HCT116 (cell line): ENCODE data around the gene RBM33. TPM values are rescaled to one million over a fixed set of nuclear protein-coding genes. Genes with fewer than 3 reads are reported as not detected.

ENCODE experiments used
- ATAC-seq: fragments of 200-7000 bp; cut with Tn5 transposase; 2 replicates; pipeline ENCODE4 v1.9.1; 2020; ENCODE audit warnings: mild to moderate bottlenecking, moderate library complexity
- BruUV-seq: library from RNA; stranded (reverse); fragments of 400-500 nt; replicated peaks from 2 replicates; lab custom pipeline; 2021; lab: Mats Ljungman, UMichigan
- CTCF ChIA-PET: fragments of 300-600 bp; sonication (Branson Sonifier 250); formaldehyde crosslinking; loops from one replicate; lab custom pipeline; 2021; ENCODE audit warnings: antibody characterized with exemption; lab: Charles Lee
- POLR2A ChIA-PET: fragments of 300-600, 350-600 bp; sonication (Branson Sonifier 250); formaldehyde crosslinking; loops from one replicate; lab custom pipeline; 2021; ENCODE audit warnings: antibody characterized with exemption; lab: Charles Lee
- RAD21 ChIA-PET, 2 experiments: fragments of 300-600 bp; sonication (Branson Sonifier 250); formaldehyde crosslinking; loops; one replicate each; lab custom pipeline; 2023; ENCODE audit warnings: low total read pairs in 2 of 2; ENCODE audit not compliant: uncharacterized antibody in 2 of 2, unreplicated experiment in 2 of 2, low non-redundant PET in 1 of 2; lab: Charles Lee
- DNase-seq: peaks from one replicate; pipeline ENCODE4 v3.0.0-alpha.2; 2010; ENCODE audit warnings: low read depth, low spot score
- H2AFZ ChIP-seq: fragments of 200-600 bp; shearing (Covaris generic), sonication (generic); 2 replicates; pipeline ENCODE4 v1.6.1; 2017; ENCODE audit warnings: low read depth, mixed run types, mixed read lengths, antibody characterized with exemption, low read length; ENCODE audit not compliant: poor library complexity, severe bottlenecking
- H3K27ac ChIP-seq: 2 replicates; pipeline ENCODE4 v1.5.1; 2012; ENCODE audit warnings: low read depth, low read length
- H3K27me3 ChIP-seq: fragments of 200-600 bp; sonication (generic); 2 replicates; pipeline ENCODE4 v1.6.1; 2016; ENCODE audit warnings: mixed run types, low read length, mixed read lengths; ENCODE audit not compliant: insufficient read depth
- H3K36me3 ChIP-seq, 2 experiments: fragments of 200-500 bp in 1 of 2; fragments of 200-600 bp in 1 of 2; sonication (Bioruptor generic) in 1 of 2; sonication (generic) in 1 of 2; 2 replicates each; pipeline versions ENCODE4 v1.5.1 to v1.6.1; 2014 to 2016; ENCODE audit warnings: low read length in 2 of 2, inconsistent platforms in 1 of 2, mixed read lengths in 1 of 2, mixed run types in 1 of 2; ENCODE audit not compliant: insufficient read depth in 2 of 2, control insufficient read depth in 1 of 2
- H3K4me1 ChIP-seq, 2 experiments: fragments of 200-600 bp in 1 of 2; sonication (generic) in 1 of 2; 2 replicates each; pipeline versions ENCODE4 v1.5.1 to v1.6.1; 2012 to 2017; ENCODE audit warnings: low read length in 2 of 2, inconsistent platforms in 1 of 2, mild to moderate bottlenecking in 1 of 2, mixed read lengths in 1 of 2, mixed run types in 1 of 2, moderate library complexity in 1 of 2; ENCODE audit not compliant: insufficient read depth in 2 of 2, control insufficient read depth in 1 of 2
- H3K4me2 ChIP-seq: fragments of 200-600 bp; sonication (generic); 2 replicates; pipeline ENCODE4 v1.6.1; 2017; ENCODE audit warnings: mixed run types, low read length, mixed read lengths
- H3K4me3 ChIP-seq, 2 experiments: fragments of 200-600 bp in 1 of 2; sonication (generic) in 1 of 2; replicated peaks in 1 of 2; 2 replicates each; pipeline ENCODE4 v1.5.1; 2011 to 2016; ENCODE audit warnings: low read length in 2 of 2, control low read depth in 1 of 2, low read depth in 1 of 2, mild to moderate bottlenecking in 1 of 2, mixed read lengths in 1 of 2, mixed run types in 1 of 2
- H3K79me2 ChIP-seq: fragments of 200-600 bp; sonication (generic); 2 replicates; pipeline ENCODE4 v1.6.1; 2017; ENCODE audit warnings: mild to moderate bottlenecking, mixed run types, low read length, moderate library complexity, mixed read lengths; ENCODE audit not compliant: insufficient read depth
- H3K9ac ChIP-seq: fragments of 200-600 bp; sonication (generic); 2 replicates; pipeline ENCODE4 v1.6.1; 2016; ENCODE audit warnings: low read length, mixed read lengths
- H3K9me2 ChIP-seq: fragments of 200-600 bp; sonication (generic), shearing (Covaris generic); 2 replicates; pipeline ENCODE4 v1.6.1; 2017; ENCODE audit warnings: mixed run types, mild to moderate bottlenecking, moderate library complexity; ENCODE audit not compliant: insufficient read depth
- H3K9me3 ChIP-seq, 2 experiments: fragments of 200-500 bp in 1 of 2; fragments of 200-600 bp in 1 of 2; sonication (Bioruptor generic) in 1 of 2; sonication (generic) in 1 of 2; 2 replicates each; pipeline ENCODE4 v1.6.1; 2014 to 2017; ENCODE audit warnings: low read length in 2 of 2, mixed read lengths in 2 of 2, inconsistent platforms in 1 of 2, low read depth in 1 of 2, mild to moderate bottlenecking in 1 of 2, mixed run types in 1 of 2, moderate library complexity in 1 of 2; ENCODE audit not compliant: control insufficient read depth in 1 of 2, insufficient read depth in 1 of 2
- H4K20me1 ChIP-seq: fragments of 200-600 bp; sonication (generic), shearing (Covaris generic); 2 replicates; pipeline ENCODE4 v1.6.1; 2017; ENCODE audit warnings: mixed run types, mild to moderate bottlenecking, moderate library complexity; ENCODE audit not compliant: insufficient read depth
- CEBPB ChIP-seq: IDR thresholded peaks from 2 replicates; pipeline ENCODE4 v1.6.1; 2012; ENCODE audit warnings: low read depth
- ELF1 ChIP-seq: IDR thresholded peaks from 2 replicates; pipeline ENCODE4 v1.6.1; 2012; ENCODE audit warnings: low read depth, borderline replicate concordance
- EZH2phosphoT487 ChIP-seq: fragments of 200-600 bp; IDR thresholded peaks from 2 replicates; pipeline ENCODE4 v1.6.1; 2018; ENCODE audit warnings: antibody characterized with exemption, borderline replicate concordance
- RAD21 ChIP-seq: IDR thresholded peaks from 2 replicates; pipeline ENCODE4 v1.6.1; 2012; ENCODE audit warnings: low read depth, mild to moderate bottlenecking
- SRF ChIP-seq: IDR thresholded peaks from 2 replicates; pipeline ENCODE4 v1.6.1; 2012; ENCODE audit warnings: low read depth
- YY1 ChIP-seq: IDR thresholded peaks from 2 replicates; pipeline ENCODE4 v1.6.1; 2011; ENCODE audit warnings: low read length, low read depth, moderate library complexity, mild to moderate bottlenecking; ENCODE audit not compliant: insufficient replicate concordance; ENCODE audit errors: extremely low read depth
- ZNF274 ChIP-seq: fragments of 200-500 bp; sonication (Bioruptor generic); IDR thresholded peaks from 2 replicates; pipeline ENCODE4 v1.6.1; 2014; ENCODE audit warnings: mild to moderate bottlenecking, low read depth, low read length, inconsistent platforms
- intact Hi-C: fragments of 100-400 bp; cut with micrococcal nuclease; formaldehyde crosslinking; loops from 2 replicates; pipeline ENCODE4 v1.10.0; 2022
- total RNA-seq: library from RNA; stranded (reverse); gene quantifications from one replicate; pipeline ENCODE4 v1.2.1, GENCODE V29; 2021; ENCODE audit not compliant: unreplicated experiment
- TF ChIP-seq, protein P1 (sequence below), 3 experiments: fragments of 200-600 bp in 1 of 3; sonication (generic) in 1 of 3; IDR thresholded peaks in 2 of 3; conservative IDR thresholded peaks in 1 of 3; 2 replicates each; pipeline ENCODE4 v1.5.1; 2012 to 2017; ENCODE audit warnings: low read depth in 2 of 3, low read length in 2 of 3, antibody characterized with exemption in 1 of 3, borderline replicate concordance in 1 of 3, control low read depth in 1 of 3, mild to moderate bottlenecking in 1 of 3, mixed read lengths in 1 of 3, mixed run types in 1 of 3, moderate library complexity in 1 of 3; ENCODE audit not compliant: insufficient read depth in 1 of 3
- TF ChIP-seq, protein P2 (sequence below): IDR thresholded peaks from 2 replicates; pipeline ENCODE4 v1.6.1; 2012
- TF ChIP-seq, protein P3 (sequence below): IDR thresholded peaks from 2 replicates; pipeline ENCODE4 v1.6.1; 2012; ENCODE audit warnings: low read depth

The RBM33 gene
- total RNA-seq, 1 experiment from 2014 or later = 64.3 TPM

DNA sequence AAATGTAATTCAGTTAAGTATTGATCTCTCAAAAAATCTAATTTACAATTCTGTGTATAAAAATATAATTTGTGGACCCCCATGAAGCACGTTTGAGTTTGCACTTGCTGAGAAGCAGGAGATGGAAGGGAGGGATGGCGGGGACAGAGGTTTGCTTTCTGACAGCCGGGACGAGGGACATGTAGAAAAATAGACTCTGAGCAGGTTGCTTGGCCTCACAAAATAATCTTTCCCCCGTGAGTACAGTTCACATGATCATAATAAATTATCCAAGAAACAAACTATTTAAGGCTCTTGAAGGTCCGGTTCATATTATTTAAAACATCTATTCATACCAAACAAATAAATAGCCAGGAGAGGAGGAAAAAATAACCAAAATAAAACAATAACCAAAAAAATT is 157.8 kb downstream of the RBM33 start:
- DNase-seq (no peak), ATAC-seq (no peak)
- no peak overlapping the region for H3K27ac ChIP-seq
- H3K9me2 ChIP-seq = no peaks in the 10 kb centered on the region
- RAD21 ChIA-PET = no interaction called here
- TF ChIP-seq, protein P1, sequence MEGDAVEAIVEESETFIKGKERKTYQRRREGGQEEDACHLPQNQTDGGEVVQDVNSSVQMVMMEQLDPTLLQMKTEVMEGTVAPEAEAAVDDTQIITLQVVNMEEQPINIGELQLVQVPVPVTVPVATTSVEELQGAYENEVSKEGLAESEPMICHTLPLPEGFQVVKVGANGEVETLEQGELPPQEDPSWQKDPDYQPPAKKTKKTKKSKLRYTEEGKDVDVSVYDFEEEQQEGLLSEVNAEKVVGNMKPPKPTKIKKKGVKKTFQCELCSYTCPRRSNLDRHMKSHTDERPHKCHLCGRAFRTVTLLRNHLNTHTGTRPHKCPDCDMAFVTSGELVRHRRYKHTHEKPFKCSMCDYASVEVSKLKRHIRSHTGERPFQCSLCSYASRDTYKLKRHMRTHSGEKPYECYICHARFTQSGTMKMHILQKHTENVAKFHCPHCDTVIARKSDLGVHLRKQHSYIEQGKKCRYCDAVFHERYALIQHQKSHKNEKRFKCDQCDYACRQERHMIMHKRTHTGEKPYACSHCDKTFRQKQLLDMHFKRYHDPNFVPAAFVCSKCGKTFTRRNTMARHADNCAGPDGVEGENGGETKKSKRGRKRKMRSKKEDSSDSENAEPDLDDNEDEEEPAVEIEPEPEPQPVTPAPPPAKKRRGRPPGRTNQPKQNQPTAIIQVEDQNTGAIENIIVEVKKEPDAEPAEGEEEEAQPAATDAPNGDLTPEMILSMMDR (IDR thresholded peaks at IDR 0.05 in 2 of 3, conservative IDR thresholded peaks at IDR 0.05 in 1 of 3; ENCODE audit: borderline replicate concordance in 1 of 3, insufficient read depth in 1 of 3, low read depth in 2 of 3, low read length in 2 of 3) = no peak
- TF ChIP-seq ELF1 = no peak
- no peak for TF ChIP-seq YY1
- TF ChIP-seq ZNF274 = no peak
- TF ChIP-seq CEBPB = no peak
- TF ChIP-seq, protein P2, sequence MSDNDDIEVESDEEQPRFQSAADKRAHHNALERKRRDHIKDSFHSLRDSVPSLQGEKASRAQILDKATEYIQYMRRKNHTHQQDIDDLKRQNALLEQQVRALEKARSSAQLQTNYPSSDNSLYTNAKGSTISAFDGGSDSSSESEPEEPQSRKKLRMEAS = no peak
- TF ChIP-seq EZH2phosphoT487 = no peak
- no peak for TF ChIP-seq RAD21
- TF ChIP-seq, protein P3, sequence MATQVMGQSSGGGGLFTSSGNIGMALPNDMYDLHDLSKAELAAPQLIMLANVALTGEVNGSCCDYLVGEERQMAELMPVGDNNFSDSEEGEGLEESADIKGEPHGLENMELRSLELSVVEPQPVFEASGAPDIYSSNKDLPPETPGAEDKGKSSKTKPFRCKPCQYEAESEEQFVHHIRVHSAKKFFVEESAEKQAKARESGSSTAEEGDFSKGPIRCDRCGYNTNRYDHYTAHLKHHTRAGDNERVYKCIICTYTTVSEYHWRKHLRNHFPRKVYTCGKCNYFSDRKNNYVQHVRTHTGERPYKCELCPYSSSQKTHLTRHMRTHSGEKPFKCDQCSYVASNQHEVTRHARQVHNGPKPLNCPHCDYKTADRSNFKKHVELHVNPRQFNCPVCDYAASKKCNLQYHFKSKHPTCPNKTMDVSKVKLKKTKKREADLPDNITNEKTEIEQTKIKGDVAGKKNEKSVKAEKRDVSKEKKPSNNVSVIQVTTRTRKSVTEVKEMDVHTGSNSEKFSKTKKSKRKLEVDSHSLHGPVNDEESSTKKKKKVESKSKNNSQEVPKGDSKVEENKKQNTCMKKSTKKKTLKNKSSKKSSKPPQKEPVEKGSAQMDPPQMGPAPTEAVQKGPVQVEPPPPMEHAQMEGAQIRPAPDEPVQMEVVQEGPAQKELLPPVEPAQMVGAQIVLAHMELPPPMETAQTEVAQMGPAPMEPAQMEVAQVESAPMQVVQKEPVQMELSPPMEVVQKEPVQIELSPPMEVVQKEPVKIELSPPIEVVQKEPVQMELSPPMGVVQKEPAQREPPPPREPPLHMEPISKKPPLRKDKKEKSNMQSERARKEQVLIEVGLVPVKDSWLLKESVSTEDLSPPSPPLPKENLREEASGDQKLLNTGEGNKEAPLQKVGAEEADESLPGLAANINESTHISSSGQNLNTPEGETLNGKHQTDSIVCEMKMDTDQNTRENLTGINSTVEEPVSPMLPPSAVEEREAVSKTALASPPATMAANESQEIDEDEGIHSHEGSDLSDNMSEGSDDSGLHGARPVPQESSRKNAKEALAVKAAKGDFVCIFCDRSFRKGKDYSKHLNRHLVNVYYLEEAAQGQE = no peak
- no peak for TF ChIP-seq SRF
- H3K9me3 ChIP-seq = no peaks in the 10 kb centered on the region
- no peak overlapping the region for H2AFZ ChIP-seq
- H3K4me2 ChIP-seq = no peak overlapping the region
- no peak overlapping the region for H3K4me3 ChIP-seq
- H3K4me1 ChIP-seq = peaks cover 5 to 22% of the 10 kb centered on the region in 2 experiments; a peak in 3 of 4 replicates
- no peaks in the 10 kb centered on the region for H3K36me3 ChIP-seq
- CTCF ChIA-PET = no interaction called here
- no TSS peak for BruUV-seq
- POLR2A ChIA-PET = no interaction called here
- intact Hi-C loops = no loop called here
- no peaks in the 10 kb centered on the region for H4K20me1 ChIP-seq
- H3K27me3 ChIP-seq = no peaks in the 10 kb centered on the region
- H3K79me2 ChIP-seq = no peaks in the 10 kb centered on the region
- no peak overlapping the region for H3K9ac ChIP-seq
